CD4-positive, alpha-beta T cell treated with Interleukin-12 subunit alpha and Interleukin-12 subunit beta, for 1 hour (primary cell): Measurements from ENCODE around the gene SNX12.

Experiments used
- DNase-seq: peaks from one replicate; pipeline ENCODE4 v3.0.0-alpha.2; 2020

The SNX12 gene

GRCh38 chrX:71068044-71068918 lies at the start of gene SNX12:
TSS of gene SNX12 (minus strand) at chrX:71068334. CDS start at chrX:71068306, 28 bp downstream.
- DNase-seq = peak; percentile 93

DNA sequence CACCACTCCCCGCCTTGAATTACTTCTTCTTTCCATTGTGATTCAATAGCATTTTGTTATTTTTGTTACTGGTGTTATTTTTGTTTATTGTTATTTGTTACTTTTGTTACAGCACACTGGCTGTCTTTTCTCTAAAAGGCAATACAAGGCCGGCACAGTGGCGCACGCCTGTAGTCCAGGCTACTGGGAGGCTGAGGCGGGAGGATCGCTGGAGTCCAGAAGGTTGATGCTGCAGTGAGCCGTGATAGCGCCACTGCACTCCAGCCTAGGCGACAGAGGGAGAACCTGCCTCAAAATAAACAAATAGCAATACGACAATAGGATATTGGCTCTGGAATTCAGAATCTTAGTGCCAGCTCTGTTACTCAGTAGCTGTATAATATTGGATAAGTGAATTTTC lies 49.2 kb upstream of the SNX12 start:
- no peak for DNase-seq

DNA sequence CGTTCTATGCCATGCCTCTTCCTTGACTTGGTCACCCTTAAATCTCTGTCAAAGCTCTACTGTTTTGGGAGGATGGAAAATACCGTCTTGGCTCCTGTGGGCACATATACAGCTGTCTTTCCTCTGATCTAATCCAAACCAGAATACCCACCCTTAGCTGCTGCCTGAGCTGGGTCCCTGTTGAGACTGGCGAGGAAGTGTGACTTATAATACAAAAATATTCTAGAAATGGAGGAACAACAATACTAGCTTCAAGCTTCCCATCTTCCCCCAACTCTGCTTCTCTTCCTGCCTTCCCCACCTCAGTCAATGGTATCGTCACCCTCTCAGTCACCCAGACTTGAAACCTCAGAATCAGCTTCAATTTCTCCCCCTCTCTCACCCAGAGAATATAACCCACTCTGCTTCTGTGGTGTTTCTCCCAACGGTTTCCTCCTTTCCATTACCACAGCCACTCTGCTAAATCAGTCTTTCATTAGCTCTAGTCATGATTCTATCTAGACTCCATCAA lies 43.8 kb upstream of the SNX12 start:
- DNase-seq = peak; percentile 61

- DNase-seq = peak; percentile 90
These were observed 43.2 kb upstream of the SNX12 start, which contains the start of gene IL2RG for GRCh38 chrX:71111141-71111843. TSS of gene IL2RG (minus strand) at chrX:71111577. CDS start at chrX:71111539, 38 bp downstream.

DNA sequence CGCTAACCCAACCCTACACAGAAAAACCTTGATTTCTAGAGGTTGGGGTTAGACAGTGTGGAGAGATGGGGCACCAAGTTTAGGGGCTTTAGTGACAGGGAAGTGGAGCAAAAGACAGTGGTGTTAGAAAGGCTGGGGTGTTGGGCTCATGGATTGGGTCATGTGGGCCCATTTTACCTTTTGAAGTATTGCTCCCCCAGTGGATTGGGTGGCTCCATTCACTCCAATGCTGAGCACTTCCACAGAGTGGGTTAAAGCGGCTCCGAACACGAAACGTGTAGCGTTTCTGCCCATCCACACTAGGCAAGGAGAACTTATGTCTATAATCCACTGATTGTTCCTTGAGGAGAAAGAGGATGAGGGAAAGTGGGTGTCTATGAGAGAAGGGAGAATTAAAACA lies 40.9 kb upstream of the SNX12 start:
- peak; percentile 37 for DNase-seq

- peak; percentile 54 for DNase-seq
These were observed 39.7 kb upstream of the SNX12 start for GRCh38 chrX:71107762-71108360.

GRCh38 chrX:71107245-71107644 lies 39.1 kb upstream of the SNX12 start:
- no peak for DNase-seq

GRCh38 chrX:71106427-71106826 lies 38.3 kb upstream of the SNX12 start, which contains the start of gene CXorf65:
TSS of gene CXorf65 (minus strand) at chrX:71106740. CDS start at chrX:71106556, 184 bp downstream.
- peak; percentile 48 for DNase-seq

- peak; percentile 42 for DNase-seq
These were observed 37.5 kb upstream of the SNX12 start for GRCh38 chrX:71105628-71106027.

DNA sequence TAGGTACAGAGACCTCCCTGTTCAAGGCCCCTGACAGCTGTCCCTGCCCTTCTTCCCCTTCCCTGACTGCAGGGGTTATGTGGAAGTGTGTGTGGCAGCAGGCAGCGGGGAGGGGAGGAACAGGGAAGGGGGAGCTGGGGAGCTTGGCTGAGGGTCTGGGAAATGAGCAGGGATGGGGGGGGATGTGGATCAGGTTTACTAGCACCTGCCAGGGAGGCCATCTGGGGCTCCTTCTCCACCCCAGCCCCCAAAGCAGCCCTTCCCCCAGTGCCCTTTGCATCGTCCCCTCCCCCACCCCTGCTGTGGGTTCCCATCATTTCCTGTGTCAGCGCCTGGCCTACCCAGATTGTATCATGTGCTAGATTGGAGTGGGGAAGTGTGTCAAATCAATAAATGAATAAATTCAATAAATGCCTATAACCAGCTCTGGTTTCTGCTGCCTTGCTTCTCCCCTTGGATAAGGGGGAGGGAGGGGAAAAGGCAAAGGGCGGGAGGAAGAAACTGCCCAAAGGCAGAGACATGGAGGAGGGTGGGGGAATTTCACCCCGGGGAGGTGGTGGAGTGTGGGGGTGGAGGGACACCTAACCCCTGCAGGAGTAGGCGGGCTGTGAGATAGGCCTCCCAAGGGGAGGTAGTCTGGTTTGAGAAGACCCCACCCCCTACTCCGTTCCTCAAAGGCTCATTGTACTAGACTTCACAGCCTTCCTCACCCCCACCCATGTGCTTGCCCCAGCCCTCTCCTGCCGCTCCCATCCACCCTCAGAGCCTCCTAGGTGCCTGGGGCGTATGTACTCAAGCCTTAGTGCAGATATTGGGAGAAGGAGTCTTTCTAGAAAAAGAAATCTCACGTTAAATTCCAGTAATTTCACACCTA lies 35.2 kb upstream of the SNX12 start:
- peak; percentile 70 for DNase-seq

DNA sequence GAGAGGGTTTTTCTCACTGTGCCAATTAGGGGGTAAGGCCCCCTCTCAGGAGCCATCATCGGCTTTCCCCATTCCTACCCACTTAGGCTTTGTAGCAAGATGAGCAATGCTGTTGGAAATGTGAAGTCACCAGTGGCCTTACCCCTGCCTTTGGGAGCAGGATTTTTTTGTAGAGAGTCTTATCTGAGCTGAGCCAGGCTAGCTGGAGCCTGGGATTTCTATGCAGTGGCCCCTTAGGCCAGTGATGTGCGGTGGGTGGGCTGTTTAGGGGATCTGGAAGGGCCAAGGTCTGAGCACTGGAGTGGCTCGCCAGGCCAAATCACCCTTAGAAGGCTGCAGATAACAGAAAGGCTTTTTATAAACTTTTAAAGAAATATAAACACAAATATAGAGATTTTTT lies 34.2 kb upstream of the SNX12 start:
- DNase-seq = no peak

DNA sequence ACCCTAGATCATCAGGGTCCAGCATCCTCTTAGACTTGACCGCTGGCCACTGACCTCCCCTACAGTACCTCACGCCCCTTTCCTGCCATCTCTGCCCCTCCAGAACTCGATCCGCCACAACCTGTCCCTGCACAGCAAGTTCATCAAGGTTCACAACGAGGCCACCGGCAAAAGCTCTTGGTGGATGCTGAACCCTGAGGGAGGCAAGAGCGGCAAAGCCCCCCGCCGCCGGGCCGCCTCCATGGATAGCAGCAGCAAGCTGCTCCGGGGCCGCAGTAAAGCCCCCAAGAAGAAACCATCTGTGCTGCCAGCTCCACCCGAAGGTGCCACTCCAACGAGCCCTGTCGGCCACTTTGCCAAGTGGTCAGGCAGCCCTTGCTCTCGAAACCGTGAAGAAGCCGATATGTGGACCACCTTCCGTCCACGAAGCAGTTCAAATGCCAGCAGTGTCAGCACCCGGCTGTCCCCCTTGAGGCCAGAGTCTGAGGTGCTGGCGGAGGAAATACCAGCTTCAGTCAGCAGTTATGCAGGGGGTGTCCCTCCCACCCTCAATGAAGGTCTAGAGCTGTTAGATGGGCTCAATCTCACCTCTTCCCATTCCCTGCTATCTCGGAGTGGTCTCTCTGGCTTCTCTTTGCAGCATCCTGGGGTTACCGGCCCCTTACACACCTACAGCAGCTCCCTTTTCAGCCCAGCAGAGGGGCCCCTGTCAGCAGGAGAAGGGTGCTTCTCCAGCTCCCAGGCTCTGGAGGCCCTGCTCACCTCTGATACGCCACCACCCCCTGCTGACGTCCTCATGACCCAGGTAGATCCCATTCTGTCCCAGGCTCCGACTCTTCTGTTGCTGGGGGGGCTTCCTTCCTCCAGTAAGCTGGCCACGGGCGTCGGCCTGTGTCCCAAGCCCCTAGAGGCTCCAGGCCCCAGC lies 32.7 kb upstream of the SNX12 start:
- DNase-seq = no peak

- no peak for DNase-seq
These were observed 31.6 kb upstream of the SNX12 start for GRCh38 chrX:71099736-71100135.

GRCh38 chrX:71098951-71099506 lies 30.9 kb upstream of the SNX12 start:
- no peak for DNase-seq

DNA sequence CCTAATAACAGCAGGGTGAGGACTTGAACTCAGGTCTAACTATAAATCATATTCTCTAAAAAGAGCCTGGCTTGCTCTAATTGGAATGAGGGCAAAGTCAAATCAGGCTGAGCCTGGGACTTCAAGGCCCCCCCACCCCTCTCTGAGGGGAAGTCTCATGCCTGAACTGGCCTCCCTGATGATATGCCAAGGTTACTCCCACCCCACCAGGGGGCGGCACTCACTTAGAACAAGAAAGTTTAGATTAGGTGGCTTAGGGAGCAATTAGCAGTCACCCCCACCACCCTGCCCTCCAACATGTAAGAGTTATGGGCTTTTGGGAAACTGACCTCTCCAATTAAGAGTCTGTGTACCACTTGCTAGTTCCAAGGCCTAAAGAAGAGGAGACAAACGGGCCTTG lies 30.2 kb upstream of the SNX12 start:
- peak; percentile 80 for DNase-seq

GRCh38 chrX:71096760-71097032 lies 28.6 kb upstream of the SNX12 start:
- no peak for DNase-seq

GRCh38 chrX:71095981-71096759 lies 28.0 kb upstream of the SNX12 start:
- DNase-seq = peak; percentile 79

GRCh38 chrX:71095555-71095980 lies 27.4 kb upstream of the SNX12 start, which contains the start of gene FOXO4:
TSS of gene FOXO4 (plus strand) at chrX:71095851. CDS start at chrX:71096529, 678 bp downstream.
- peak; percentile 91 for DNase-seq

DNA sequence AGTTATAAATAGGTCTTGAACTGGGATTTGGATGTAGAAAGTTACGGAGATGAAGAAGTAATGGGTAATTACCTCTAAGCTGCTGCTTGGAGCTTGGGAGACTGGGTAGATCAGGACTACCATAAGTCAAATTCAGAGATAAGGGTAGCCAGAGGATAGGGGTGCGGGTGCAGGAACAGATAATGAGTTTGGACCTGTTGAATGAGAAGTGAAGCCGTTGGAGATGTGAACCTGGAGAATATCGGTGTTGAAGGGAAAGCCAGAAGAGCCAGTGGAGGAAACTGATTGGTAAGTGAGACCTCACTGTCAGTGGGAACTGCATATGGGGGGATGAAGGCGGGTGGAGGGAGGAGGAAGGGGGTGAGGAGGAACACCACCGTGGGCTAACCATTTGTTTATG lies 26.9 kb upstream of the SNX12 start:
- no peak for DNase-seq

GRCh38 chrX:71091263-71091662 lies 23.1 kb upstream of the SNX12 start:
- DNase-seq = no peak
